H54 (cell line): Measurements from ENCODE around the gene DLG2.
"Not testable (repeated sequence)": the region's sequence is repeated elsewhere in the genome, so short reads cannot be mapped to it uniquely, and the experiment has no call there.

Experiments used
- DNase-seq: peaks from one replicate; pipeline ENCODE4 v3.0.0; 2011; ENCODE audit warnings: low spot score, mixed read lengths; ENCODE audit not compliant: insufficient read length
- FAIRE-seq: peaks from 3 replicates; lab custom pipeline; 2011; peaks lifted over from hg19 to GRCh38; lab: Jason Lieb, UNC
- POLR2A ChIP-seq: IDR thresholded peaks from 2 replicates; pipeline ENCODE4 v1.6.1; 2011; ENCODE audit warnings: low read depth, mild to moderate bottlenecking, low read length

The DLG2 gene

DNA sequence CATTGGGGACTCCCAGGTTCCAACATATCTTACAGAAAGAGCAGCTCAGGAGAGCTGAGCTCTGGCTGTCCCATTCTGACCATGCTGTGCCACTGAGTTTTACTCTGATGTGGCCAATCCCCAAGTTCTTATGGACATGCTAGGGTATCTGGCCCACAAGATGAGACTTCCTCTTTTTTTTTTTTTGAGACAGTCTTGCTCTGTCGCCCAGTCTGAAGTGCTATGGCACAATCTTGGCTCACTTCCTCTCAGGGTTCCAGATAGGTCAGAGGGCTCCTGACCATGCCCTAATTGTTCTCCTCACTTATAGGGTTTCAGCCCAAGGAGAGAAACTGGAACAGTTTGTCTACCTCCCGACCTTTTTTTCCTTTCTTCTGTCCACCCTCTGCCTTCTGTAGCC, 2188.7 kb downstream of the DLG2 start:
- TF ChIP-seq POLR2A, result no peak
- DNase-seq, result no peak
- no peak for FAIRE-seq

DNA sequence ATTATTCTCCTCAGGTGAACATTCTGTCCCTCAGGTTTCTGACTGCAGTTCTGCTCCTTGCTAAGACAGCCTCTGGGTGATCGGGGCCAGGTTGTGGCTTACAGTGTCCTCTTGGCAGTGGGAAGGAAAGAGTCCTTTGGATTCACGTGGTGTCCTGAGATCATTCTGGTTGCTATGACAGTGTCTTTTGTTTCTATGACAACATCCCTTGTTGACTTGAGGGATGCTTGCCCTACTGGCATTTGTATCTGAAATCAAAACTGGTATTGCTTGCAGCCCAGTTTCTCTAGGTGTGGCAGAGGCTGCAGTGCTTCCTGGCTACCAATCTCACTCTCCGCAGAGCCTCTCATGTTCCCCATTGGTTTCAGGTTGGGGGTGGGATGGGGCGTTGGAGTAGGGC, 2189.2 kb downstream of the DLG2 start:
- DNase-seq, result no peak
- TF ChIP-seq POLR2A, result no peak
- no peak for FAIRE-seq

DNA sequence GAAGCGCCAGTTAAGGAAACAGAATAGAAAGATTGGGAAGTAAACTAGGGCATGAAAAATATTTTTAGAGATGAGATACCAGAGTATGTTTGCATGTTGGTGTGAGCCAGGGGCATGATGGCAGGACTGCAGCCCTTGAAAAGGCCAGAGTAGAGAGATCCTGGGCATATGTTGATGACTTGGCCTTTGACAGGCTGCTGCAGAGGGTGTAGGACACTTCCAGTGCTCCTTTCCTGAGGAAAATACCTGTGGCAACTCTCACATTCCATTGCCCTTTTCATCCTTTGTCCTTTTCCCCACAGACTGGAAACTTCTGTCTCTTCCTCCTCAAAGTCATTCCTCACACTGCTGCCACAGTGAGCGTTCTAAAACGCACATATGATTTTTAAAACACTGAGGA, 2190.3 kb downstream of the DLG2 start:
- TF ChIP-seq POLR2A, result no peak
- no peak for DNase-seq
- no peak for FAIRE-seq

DNA sequence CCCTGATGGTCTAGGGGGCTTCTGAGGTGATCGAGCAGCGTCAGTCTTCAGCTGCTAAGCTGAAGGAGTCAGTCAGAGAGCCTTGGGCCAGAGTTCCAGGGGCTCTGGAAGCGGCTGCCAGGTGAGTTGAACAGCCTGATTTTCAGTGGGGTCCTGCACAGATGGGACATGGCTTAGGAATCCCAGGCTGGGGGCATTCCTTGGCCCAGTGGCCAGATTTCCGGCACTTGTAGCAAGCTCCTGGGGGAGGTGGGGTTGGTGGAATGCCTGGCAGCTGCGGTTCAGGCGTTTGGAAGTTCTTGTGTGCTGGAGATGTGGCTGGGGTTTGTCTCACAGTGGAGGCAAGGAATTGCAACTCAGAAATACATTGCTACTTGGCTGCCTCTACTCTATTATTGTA, 2192.3 kb downstream of the DLG2 start:
- DNase-seq, FAIRE-seq: not testable (repeated sequence)

DNA sequence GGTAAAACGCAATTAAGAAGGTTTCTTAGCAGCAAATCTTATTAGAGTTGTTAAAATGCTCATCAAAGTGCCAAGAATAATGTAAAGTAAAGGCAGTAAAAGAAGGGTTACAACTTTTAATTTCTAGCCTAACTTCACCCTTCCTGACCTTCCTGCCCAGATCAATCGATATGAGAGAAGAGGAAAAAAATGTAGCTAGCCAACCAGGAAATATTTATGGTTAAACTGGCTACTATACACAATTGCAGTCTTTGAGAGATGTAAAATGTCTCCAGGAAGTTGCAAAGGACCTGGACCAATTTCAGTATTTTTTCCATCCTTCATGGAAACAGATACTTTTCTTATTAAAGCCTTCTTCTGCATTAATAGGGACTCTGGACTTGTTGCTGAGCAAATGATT, 2199.2 kb downstream of the DLG2 start:
- FAIRE-seq (no peak), DNase-seq (no peak)
- TF ChIP-seq POLR2A, result no peak

DNA sequence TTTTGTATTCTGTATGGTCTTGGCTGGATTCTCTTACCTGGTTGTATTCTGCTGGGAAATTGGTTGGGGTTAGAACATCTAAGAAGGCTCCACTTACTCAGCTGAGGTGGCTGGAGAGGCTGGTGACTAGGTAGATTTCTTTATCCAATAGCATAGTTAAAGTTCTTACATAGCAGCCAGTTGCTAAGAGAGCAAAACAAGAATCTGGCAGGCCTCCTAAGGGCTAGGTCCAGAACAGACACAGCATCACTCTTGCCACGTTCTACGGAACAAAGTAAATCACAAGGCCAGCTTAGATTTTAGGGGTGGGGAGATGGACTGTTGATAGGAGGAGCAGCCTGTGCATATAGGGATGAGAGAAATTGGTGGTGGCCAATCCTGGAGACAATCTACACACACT, 2199.6 kb downstream of the DLG2 start:
- no peak for FAIRE-seq
- no peak for DNase-seq
- TF ChIP-seq POLR2A, result no peak

DNA sequence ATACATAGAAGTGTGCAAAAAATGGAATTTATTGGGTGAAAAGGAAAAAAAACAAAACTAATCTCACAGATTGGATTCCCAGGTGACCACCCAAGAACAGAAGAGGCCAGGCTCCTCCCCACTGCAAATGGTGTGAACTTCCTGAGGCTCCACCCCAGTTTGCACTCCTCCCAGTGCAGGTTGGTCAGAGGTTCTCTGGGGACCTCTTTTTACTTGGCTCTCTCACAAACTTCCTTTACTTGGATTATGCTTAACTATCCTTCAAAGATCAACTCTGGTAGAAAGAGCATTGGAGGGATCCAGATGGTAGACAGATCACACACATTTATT, 2202.0 kb downstream of the DLG2 start:
- no peak for FAIRE-seq
- TF ChIP-seq POLR2A, result no peak

DNA sequence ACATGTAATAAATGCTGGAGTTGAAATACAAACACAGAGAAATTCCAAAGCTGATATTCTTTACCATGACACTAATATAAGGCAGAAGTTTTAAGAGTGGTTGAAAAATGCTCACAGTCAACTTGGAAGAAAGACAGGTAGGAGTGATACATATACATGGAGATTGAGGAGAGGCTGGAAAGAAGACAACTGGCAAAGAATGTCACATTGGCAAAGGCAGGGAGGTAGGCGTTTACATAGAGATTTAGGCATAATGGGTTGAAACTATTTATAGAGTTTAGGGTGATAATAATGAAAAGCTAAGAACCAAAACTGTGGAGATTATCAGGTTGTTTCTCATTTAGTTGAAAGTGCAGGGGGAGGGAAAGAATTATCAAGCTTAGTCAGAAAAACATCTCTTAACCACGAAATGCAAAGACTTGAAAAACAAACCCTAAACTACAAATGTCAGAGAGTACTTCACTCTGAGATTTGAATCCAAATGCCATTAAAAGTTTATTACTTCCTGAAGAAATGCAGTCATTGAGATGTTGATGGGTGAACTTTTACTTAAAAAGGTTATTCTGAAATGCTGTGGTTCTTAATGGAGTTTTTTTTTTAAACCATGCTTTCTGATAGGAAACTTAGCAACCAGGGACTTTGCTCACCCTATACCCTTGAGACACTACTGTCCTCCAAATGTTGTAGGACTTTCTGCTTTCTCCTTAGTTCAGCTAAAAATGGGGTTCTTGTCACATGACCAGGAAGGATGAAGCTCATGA, 2202.6 kb downstream of the DLG2 start:
- TF ChIP-seq POLR2A, result no peak
- DNase-seq, result no peak
- no peak for FAIRE-seq

More for the DNA sequence above, 2202.0 kb downstream of the DLG2 start:
- no peak for DNase-seq

DNA sequence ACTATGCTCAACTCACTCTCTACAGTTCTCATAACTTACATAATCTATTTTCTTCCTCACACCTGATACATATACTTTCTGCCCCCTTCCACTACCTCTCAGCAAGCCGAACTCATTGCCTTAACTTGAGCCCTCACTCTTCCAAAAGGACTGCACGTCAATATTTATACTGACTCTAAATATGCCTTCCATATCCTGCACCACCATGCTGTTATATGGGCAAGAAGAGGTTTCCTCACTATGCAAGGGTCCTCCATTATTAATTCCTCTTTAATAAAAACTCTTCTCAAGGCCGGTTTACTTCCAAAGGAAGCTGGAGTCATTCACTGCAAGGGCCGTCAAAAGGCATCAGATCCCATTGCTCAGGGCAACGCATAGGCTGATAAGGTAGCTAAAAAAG, 2204.5 kb downstream of the DLG2 start:
- FAIRE-seq, DNase-seq: not testable (repeated sequence)

DNA sequence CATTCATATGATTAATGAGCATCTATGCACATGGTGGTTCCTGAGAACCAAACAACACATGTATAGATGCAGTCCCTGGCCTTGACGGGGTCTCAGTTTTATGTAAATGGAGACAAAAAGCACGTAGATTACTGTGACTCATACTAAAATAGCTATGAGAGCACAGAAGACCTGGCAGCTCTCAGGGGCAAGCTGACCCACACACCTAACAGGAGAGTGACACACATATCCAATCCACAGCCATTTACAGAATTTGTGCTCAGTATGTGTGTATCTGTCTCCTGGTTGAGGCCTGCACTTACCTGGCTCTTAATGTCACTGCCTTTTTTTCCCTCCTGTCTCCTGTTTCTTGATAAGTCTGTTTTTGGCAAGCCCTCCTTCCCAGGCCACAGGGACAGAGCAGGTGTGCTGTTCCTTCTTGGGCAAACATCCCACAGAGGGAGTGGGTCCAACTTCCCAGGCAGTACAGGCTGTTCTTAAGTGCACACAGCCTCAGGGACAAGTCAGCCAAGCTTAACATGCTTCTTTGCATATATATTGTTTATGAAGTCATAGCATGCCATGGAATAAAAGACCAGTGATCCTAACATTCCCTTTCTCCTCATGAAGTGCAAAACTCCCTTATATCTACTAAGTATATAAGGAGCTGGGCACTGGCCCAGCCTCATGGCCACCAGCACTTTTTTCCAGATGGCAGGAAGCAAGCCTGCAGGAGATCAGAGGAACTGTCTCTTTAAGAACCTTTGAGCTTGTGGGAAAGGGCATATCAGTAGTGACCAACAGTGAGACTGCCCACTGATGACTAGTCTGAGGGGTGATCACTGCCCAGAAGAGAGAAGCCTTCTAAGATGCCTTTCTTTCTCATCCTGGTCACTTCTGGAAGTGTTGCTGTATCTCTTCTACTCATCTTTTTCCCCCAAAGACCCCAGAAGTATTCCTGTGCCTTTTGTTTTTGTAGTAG, 2216.3 kb downstream of the DLG2 start:
- no peak for TF ChIP-seq POLR2A
- DNase-seq (peak; percentile 21), FAIRE-seq (no peak)

DNA sequence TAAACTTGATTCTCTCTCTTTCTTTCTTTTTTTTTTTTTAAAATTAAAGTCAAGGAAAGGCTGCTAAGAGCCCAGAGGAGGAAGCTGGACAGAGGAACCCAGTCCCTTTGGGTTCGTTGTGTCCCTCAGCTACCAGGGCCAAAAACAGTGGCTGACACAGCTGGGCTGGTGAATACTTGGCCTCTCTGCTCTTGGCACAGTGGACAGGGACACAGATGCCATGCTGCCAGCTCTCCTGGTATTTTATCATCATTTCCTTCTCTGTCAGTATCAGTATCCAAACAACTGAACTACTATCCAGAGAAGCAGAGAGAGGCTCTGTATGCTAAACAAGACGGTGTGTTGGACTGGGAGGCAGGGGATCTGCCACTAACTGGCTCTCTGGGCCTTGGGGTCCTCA, 2217.3 kb downstream of the DLG2 start:
- no peak for TF ChIP-seq POLR2A
- DNase-seq (no peak), FAIRE-seq (no peak)

DNA sequence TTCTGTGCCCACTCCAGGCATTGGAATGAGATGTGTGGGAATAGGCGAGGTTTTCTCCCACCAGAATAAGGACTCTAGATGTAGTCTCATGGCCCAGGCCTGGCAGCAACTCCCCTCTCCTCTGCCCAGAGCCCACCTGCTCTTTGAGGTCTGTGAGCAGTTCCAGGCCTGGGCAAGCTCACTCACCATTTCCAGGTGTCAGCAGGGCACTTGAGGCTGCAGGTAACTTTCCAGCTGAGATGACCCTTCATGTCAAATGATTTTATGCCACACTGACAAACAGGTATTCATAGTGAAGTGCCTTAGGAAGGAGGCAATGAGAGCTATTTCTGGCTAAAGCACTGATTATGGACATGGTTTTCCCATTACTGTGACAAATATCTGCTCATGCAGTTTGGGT, 2217.7 kb downstream of the DLG2 start:
- no peak for FAIRE-seq

DNA sequence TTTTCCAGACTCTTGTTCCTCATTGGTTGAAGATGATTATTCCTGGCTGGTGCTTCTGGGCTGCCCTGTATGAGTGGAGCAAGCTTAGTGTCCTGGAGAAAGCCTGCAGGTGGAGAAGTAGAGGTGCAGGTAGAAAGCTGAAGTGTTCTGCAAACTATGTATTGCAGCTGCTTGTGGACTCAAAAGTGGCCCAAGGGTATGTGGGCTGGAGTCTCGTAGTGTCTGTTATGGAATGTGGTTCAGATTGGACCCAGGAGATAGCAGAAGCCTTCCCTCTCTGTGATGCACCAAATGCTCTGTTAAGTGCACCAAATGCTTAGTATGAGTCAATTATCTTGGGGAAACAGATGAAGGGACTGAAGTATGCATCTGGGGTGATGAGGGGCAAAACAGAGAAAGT, 2218.2 kb downstream of the DLG2 start:
- FAIRE-seq (no peak), DNase-seq (no peak)
- no peak for TF ChIP-seq POLR2A

More for the DNA sequence above, 2217.7 kb downstream of the DLG2 start:
- TF ChIP-seq POLR2A, result no peak
- DNase-seq, result no peak
